ENCODE data around the gene SNCAIP. TPM values are rescaled to one million over a fixed set of nuclear protein-coding genes. Genes with fewer than 3 reads are reported as not detected.

Gene SNCAIP
- total and polyA plus RNA-seq, 2 experiments from 2014 or later, result 6.1 to 11.9 TPM

GRCh38 chr5:122404653-122405362, 92.8 kb downstream of the SNCAIP start:
- Histone ChIP-seq H3K9me2 (ENCODE audit: insufficient read depth) (no peaks in the 10 kb centered on the region; the same call in 1 of the 2 replicates), H3K27ac (ENCODE audit: low read depth) (no peak overlapping the region), H3K27me3 (ENCODE audit: insufficient read depth) (no peaks in the 10 kb centered on the region), H3K36me3 (ENCODE audit: insufficient read depth) (no peaks in the 10 kb centered on the region), H3K4me3 (no peak overlapping the region), H3F3A (replicated peaks; ENCODE audit: low read depth) (no peaks in the 10 kb centered on the region), H2AFZ (no peak overlapping the region), H3K4me2 (no peak overlapping the region), H4K20me1 (replicated peaks; ENCODE audit: insufficient read depth) (no peaks in the 10 kb centered on the region), H3K4me1 (ENCODE audit: insufficient read depth) (peaks cover 10% of the 10 kb centered on the region), H3K79me2 (replicated peaks; ENCODE audit: insufficient read depth) (no peaks in the 10 kb centered on the region)
- H3K4me1 Mint-ChIP-seq, result peaks cover 21% of the 10 kb centered on the region
- no peak for TF ChIP-seq ZNF114 (CRISPR knock-in tag; IDR thresholded peaks at IDR 0.05)
- no peak for TF ChIP-seq STAT1 (IDR thresholded peaks at IDR 0.05; ENCODE audit: unreplicated experiment)
- no peak for TF ChIP-seq ETS1 (IDR thresholded peaks at IDR 0.05)
- no peak for TF ChIP-seq EZH2phosphoT487 (IDR thresholded peaks at IDR 0.05; ENCODE audit: unreplicated experiment)
- no peak for TF ChIP-seq EZH2 (IDR thresholded peaks at IDR 0.05; ENCODE audit: low read depth, unreplicated experiment)
- TF ChIP-seq ZNF331 (CRISPR knock-in tag; IDR thresholded peaks at IDR 0.05; ENCODE audit: low read depth), result no peak
- TF ChIP-seq POLR2AphosphoS5 (IDR thresholded peaks at IDR 0.05; ENCODE audit: low read depth), result no peak
- no peak for TF ChIP-seq REST (IDR thresholded peaks at IDR 0.05; ENCODE audit: unreplicated experiment)
- no peak for TF ChIP-seq NANOG (IDR thresholded peaks at IDR 0.05; ENCODE audit: borderline replicate concordance)
- no peak for TF ChIP-seq ZNF462 (CRISPR knock-in tag; IDR thresholded peaks at IDR 0.05)
- no peak for TF ChIP-seq CREB1 (CRISPR knock-in tag; IDR thresholded peaks at IDR 0.05; ENCODE audit: low read depth)
- TF ChIP-seq CTCF (conservative IDR thresholded peaks at IDR 0.05; ENCODE audit: low read depth in 2 of 2), result no peak
- no peaks in the 10 kb centered on the region for H3K9me3 Mint-ChIP-seq
- no peak for DNase-seq (ENCODE audit: low spot score)
- ATAC-seq, result no peak
- no peak overlapping the region for H3K4me3 Mint-ChIP-seq
- H3K36me3 Mint-ChIP-seq (ENCODE audit: low read depth), result no peaks in the 10 kb centered on the region
- no peaks in the 10 kb centered on the region for H3K27me3 Mint-ChIP-seq (ENCODE audit: insufficient read depth, low read depth, poor library complexity)
- no peak overlapping the region for H3K27ac Mint-ChIP-seq

All from GM23338 (cell line).